ENCODE measurements around the gene RRAS2.

Gene RRAS2

DNA sequence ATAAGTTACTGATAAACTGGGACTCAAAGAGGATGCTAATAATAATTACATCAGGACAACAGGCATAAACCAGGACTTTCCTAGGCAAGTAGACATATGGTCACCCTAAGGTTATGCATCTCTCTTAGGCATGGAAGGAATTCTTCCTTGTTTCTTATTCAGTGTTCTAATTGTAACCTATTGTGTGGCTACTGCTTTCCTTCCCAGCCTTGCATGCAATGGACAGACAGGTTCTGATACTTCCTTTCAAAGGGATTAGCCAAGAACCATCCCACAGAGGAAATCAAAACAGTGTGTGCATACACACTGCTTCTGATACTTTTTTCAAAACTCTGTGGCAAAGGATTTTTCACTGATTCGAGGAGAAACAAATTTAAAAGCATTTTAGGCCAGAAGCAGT, 48.3 kb downstream of the RRAS2 start:
- no peak for TF ChIP-seq POLR2AphosphoS5 (IDR thresholded peaks at IDR 0.05; ENCODE audit: low read depth, low read length)
- TF ChIP-seq SIN3A (IDR thresholded peaks at IDR 0.05; ENCODE audit: borderline replicate concordance, insufficient read depth, low read length) = no peak

GRCh38 chr11:14309425-14310192, 49.4 kb downstream of the RRAS2 start:
- no peak for TF ChIP-seq TAF1 (IDR thresholded peaks at IDR 0.05; ENCODE audit: borderline replicate concordance, insufficient read depth, low read length)
- no peak for TF ChIP-seq SIN3A (IDR thresholded peaks at IDR 0.05; ENCODE audit: borderline replicate concordance, insufficient read depth, low read length)
- TF ChIP-seq POLR2AphosphoS5 (IDR thresholded peaks at IDR 0.05; ENCODE audit: low read depth, low read length) = no peak
- no peak for TF ChIP-seq FOXP2 (optimal IDR thresholded peaks at IDR 0.05; ENCODE audit: borderline replicate concordance, extremely low read depth, extremely low read length, insufficient read depth)
- TF ChIP-seq REST (IDR thresholded peaks at IDR 0.05; ENCODE audit: insufficient read depth in 1 of 2, low read depth in 2 of 2, low read length in 2 of 2) = no peak

GRCh38 chr11:14308897-14309387, 50.0 kb downstream of the RRAS2 start:
- TF ChIP-seq SIN3A (IDR thresholded peaks at IDR 0.05; ENCODE audit: borderline replicate concordance, insufficient read depth, low read length) (no peak), FOXP2 (optimal IDR thresholded peaks at IDR 0.05; ENCODE audit: borderline replicate concordance, extremely low read depth, extremely low read length, insufficient read depth) (no peak), REST (IDR thresholded peaks at IDR 0.05; ENCODE audit: insufficient read depth in 1 of 2, low read depth in 2 of 2, low read length in 2 of 2) (no peak), TAF1 (IDR thresholded peaks at IDR 0.05; ENCODE audit: borderline replicate concordance, insufficient read depth, low read length) (no peak), POLR2AphosphoS5 (IDR thresholded peaks at IDR 0.05; ENCODE audit: low read depth, low read length) (no peak)

DNA sequence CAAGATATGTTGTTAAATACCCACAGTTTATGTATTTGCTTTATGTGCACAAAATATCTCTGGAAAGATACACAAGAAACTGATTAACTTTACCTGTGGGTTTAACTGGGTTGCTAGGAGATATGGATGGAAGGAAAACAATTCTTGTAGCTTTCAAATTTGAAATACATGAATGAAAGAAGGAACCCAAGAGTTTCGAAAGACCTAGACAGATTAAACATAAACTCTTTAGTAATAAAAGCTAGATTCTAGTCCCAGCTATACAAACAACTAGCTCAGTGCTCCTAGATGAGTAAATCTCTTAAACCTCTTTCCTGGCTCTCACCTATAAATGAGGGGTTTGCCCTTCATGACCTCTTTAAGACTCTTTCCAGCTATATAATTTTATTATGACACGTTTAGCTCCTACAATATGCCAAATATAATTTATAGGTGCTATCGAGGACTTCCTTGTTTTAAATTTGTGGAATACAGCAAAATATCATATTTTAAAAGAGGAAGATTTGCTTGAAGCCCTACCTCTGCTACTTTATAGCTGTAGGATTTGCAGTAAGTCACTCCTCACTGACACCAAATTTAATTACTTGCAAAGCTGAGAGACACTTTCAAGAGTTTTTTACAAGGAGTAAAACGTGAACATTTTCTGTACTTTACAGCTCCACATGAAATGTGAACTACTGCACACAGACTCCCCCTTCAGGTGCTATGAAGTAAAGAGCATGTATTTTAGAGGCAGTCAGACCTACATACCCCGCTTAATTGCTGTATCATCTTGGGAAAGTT, 50.7 kb downstream of the RRAS2 start:
- TF ChIP-seq SIN3A (IDR thresholded peaks at IDR 0.05; ENCODE audit: borderline replicate concordance, insufficient read depth, low read length) (no peak), FOXP2 (optimal IDR thresholded peaks at IDR 0.05; ENCODE audit: borderline replicate concordance, extremely low read depth, extremely low read length, insufficient read depth) (no peak), TAF1 (IDR thresholded peaks at IDR 0.05; ENCODE audit: borderline replicate concordance, insufficient read depth, low read length) (no peak), POLR2AphosphoS5 (IDR thresholded peaks at IDR 0.05; ENCODE audit: low read depth, low read length) (no peak), REST (IDR thresholded peaks at IDR 0.05; ENCODE audit: insufficient read depth in 1 of 2, low read depth in 2 of 2, low read length in 2 of 2) (no peak)

GRCh38 chr11:14306481-14306880, 52.5 kb downstream of the RRAS2 start:
- TF ChIP-seq SIN3A (IDR thresholded peaks at IDR 0.05; ENCODE audit: borderline replicate concordance, insufficient read depth, low read length) (no peak), REST (IDR thresholded peaks at IDR 0.05; ENCODE audit: insufficient read depth in 1 of 2, low read depth in 2 of 2, low read length in 2 of 2) (no peak), FOXP2 (optimal IDR thresholded peaks at IDR 0.05; ENCODE audit: borderline replicate concordance, extremely low read depth, extremely low read length, insufficient read depth) (no peak), POLR2AphosphoS5 (IDR thresholded peaks at IDR 0.05; ENCODE audit: low read depth, low read length) (no peak), TAF1 (IDR thresholded peaks at IDR 0.05; ENCODE audit: borderline replicate concordance, insufficient read depth, low read length) (no peak)
